GM13977 (cell line): ENCODE data around the gene AMBRA1.

Experiments
- DNase-seq: peaks from one replicate; pipeline ENCODE4 v3.0.0; 2012; ENCODE audit warnings: low spot score
- CTCF ChIP-seq: IDR thresholded peaks from 2 replicates; pipeline ENCODE4 v1.5.1; 2012; ENCODE audit warnings: mild to moderate bottlenecking, control low read depth; ENCODE audit not compliant: insufficient read depth; ENCODE audit errors: extremely low read depth, missing control alignments
- in situ Hi-C: fragments of 300-500 bp; cut with MboI; formaldehyde crosslinking; loops from one replicate; pipeline ENCODE4 v1.12.0; 2022; ENCODE audit warnings: low sequenced_read_pairs, low pct_unique_long_range_greater_than_20kb, mixed read lengths, inconsistent platforms; ENCODE audit not compliant: unreplicated experiment

Gene AMBRA1

GRCh38 chr11:46498968-46499367 is 94.9 kb downstream of the AMBRA1 start:
- no peak for TF ChIP-seq CTCF
- DNase-seq: no peak
- in situ Hi-C loops: no loop called here

- TF ChIP-seq CTCF: no peak
- in situ Hi-C loops: no loop called here
- no peak for DNase-seq
These were observed 95.6 kb downstream of the AMBRA1 start for GRCh38 chr11:46498179-46498578.

- in situ Hi-C loops: no loop called here
- no peak for DNase-seq
- TF ChIP-seq CTCF: no peak
These were observed 96.3 kb downstream of the AMBRA1 start for GRCh38 chr11:46497498-46497897.

- no peak for TF ChIP-seq CTCF
- no peak for DNase-seq
- in situ Hi-C loops: no loop called here
These were observed 100.0 kb downstream of the AMBRA1 start for GRCh38 chr11:46493791-46494190.

GRCh38 chr11:46492532-46492931 is 101.3 kb downstream of the AMBRA1 start:
- in situ Hi-C loops: no loop called here
- DNase-seq: no peak
- no peak for TF ChIP-seq CTCF

- DNase-seq: no peak
- TF ChIP-seq CTCF: no peak
- in situ Hi-C loops: no loop called here
These were observed 102.0 kb downstream of the AMBRA1 start for GRCh38 chr11:46491661-46492330.
